NCI-H1092 treated with DMSO at 0.1 percent for 48 hours (cell line): Measurements from ENCODE around the gene SSU72.
"Not testable (repeated sequence)": the region's sequence is repeated elsewhere in the genome, so short reads cannot be mapped to it uniquely, and the experiment has no call there.

Experiments
- DNase-seq: peaks from one replicate; lab custom pipeline; 2025; lab: John Stamatoyannopoulos, UW

The SSU72 gene

GRCh38 chr1:1495461-1495975 is 79.1 kb downstream of the SSU72 start:
- DNase-seq: not testable (repeated sequence)

GRCh38 chr1:1494311-1494710 is 80.4 kb downstream of the SSU72 start:
- not testable (repeated sequence) for DNase-seq
